Mesenchymal stem cell (in vitro differentiated cells and primary cell): ENCODE results near the gene THADA.

Experiments used
- DNase-seq: peaks from one replicate; pipeline ENCODE4 v3.0.0-alpha.2; 2013
- H2AFZ ChIP-seq: one replicate; pipeline ENCODE4 v1.6.1; 2013; ENCODE audit warnings: low read depth, mild to moderate bottlenecking, control low read depth, inconsistent platforms, low read length, moderate library complexity
- H2AK5ac ChIP-seq: 2 replicates; pipeline ENCODE4 v1.6.1; 2013; ENCODE audit warnings: low read length, moderate library complexity, mild to moderate bottlenecking, inconsistent platforms; ENCODE audit not compliant: severe bottlenecking
- H2BK120ac ChIP-seq: one replicate; pipeline ENCODE4 v1.6.1; 2013; ENCODE audit warnings: low read depth, mild to moderate bottlenecking, inconsistent platforms, low read length, moderate library complexity
- H2BK12ac ChIP-seq, 2 experiments: one replicate each; pipeline ENCODE4 v1.6.1; 2013; ENCODE audit warnings: inconsistent platforms in 2 of 2, low read length in 2 of 2, mild to moderate bottlenecking in 2 of 2, moderate library complexity in 2 of 2, control low read depth in 1 of 2
- H2BK15ac ChIP-seq: one replicate; pipeline ENCODE4 v1.6.1; 2013; ENCODE audit warnings: mild to moderate bottlenecking, low read depth, inconsistent platforms; ENCODE audit not compliant: poor library complexity, severe bottlenecking
- H2BK5ac ChIP-seq: 2 replicates; pipeline ENCODE4 v1.6.1; 2013; ENCODE audit warnings: low read depth, mild to moderate bottlenecking, low read length, control low read depth, inconsistent platforms; ENCODE audit not compliant: poor library complexity, severe bottlenecking
- H3K14ac ChIP-seq, 2 experiments: one replicate each; pipeline ENCODE4 v1.6.1; 2013; ENCODE audit warnings: inconsistent platforms in 2 of 2, low read length in 2 of 2, control low read depth in 1 of 2, mild to moderate bottlenecking in 1 of 2, moderate library complexity in 1 of 2
- H3K18ac ChIP-seq, 2 experiments: one replicate each; pipeline ENCODE4 v1.6.1; 2013; ENCODE audit warnings: inconsistent platforms in 2 of 2, low read length in 2 of 2, control low read depth in 1 of 2, low read depth in 1 of 2, mild to moderate bottlenecking in 1 of 2
- H3K23ac ChIP-seq, 2 experiments: one replicate each; pipeline ENCODE4 v1.6.1; 2013; ENCODE audit warnings: inconsistent platforms in 2 of 2, low read length in 2 of 2, mild to moderate bottlenecking in 2 of 2, moderate library complexity in 2 of 2, control low read depth in 1 of 2
- H3K27ac ChIP-seq: 2 replicates; pipeline ENCODE4 v1.5.1; 2013; ENCODE audit warnings: mild to moderate bottlenecking, moderate library complexity, low read length, control low read depth, inconsistent platforms; ENCODE audit not compliant: poor library complexity, severe bottlenecking
- H3K27me3 ChIP-seq, 2 experiments: 2 replicates each; pipeline versions ENCODE4 v1.6.1 to v1.7.0; 2013; ENCODE audit warnings: low read length in 2 of 2, mild to moderate bottlenecking in 2 of 2, moderate library complexity in 2 of 2, control low read depth in 1 of 2, inconsistent platforms in 1 of 2; ENCODE audit not compliant: control insufficient read depth in 1 of 2, insufficient read depth in 1 of 2
- H3K36me3 ChIP-seq, 2 experiments: 2 replicates each; pipeline versions ENCODE4 v1.6.1 to v1.7.0; 2013; ENCODE audit warnings: low read length in 2 of 2, control low read depth in 1 of 2, inconsistent platforms in 1 of 2, low read depth in 1 of 2, mild to moderate bottlenecking in 1 of 2; ENCODE audit not compliant: insufficient read depth in 2 of 2, control insufficient read depth in 1 of 2
- H3K4ac ChIP-seq, 2 experiments: one replicate each; pipeline ENCODE4 v1.6.1; 2013; ENCODE audit warnings: inconsistent platforms in 2 of 2, low read length in 2 of 2, mild to moderate bottlenecking in 2 of 2, moderate library complexity in 2 of 2, control low read depth in 1 of 2, low read depth in 1 of 2
- H3K4me1 ChIP-seq: 2 replicates; pipeline ENCODE4 v1.6.1; 2013; ENCODE audit warnings: low read depth, low read length, control low read depth; ENCODE audit not compliant: control insufficient read depth, insufficient read depth
- H3K4me2 ChIP-seq: 2 replicates; pipeline ENCODE4 v1.6.1; 2013; ENCODE audit warnings: low read length, mild to moderate bottlenecking, inconsistent platforms; ENCODE audit not compliant: poor library complexity, severe bottlenecking
- H3K4me3 ChIP-seq, 2 experiments: 2 replicates each; pipeline versions ENCODE4 v1.5.1 to v1.7.0; 2013; ENCODE audit warnings: low read length in 2 of 2, mild to moderate bottlenecking in 2 of 2, control low read depth in 1 of 2, low read depth in 1 of 2; ENCODE audit not compliant: insufficient read depth in 1 of 2
- H3K79me1 ChIP-seq: replicated peaks from 2 replicates; pipeline ENCODE4 v1.6.1; 2013; ENCODE audit warnings: mild to moderate bottlenecking, control low read depth, low read length, inconsistent platforms; ENCODE audit not compliant: poor library complexity, severe bottlenecking
- H3K9ac ChIP-seq: 2 replicates; pipeline ENCODE4 v1.7.0; 2013; ENCODE audit warnings: mild to moderate bottlenecking, low read length, moderate library complexity
- H3K9me3 ChIP-seq: 2 replicates; pipeline ENCODE4 v1.7.0; 2013; ENCODE audit warnings: mild to moderate bottlenecking, low read length; ENCODE audit not compliant: control insufficient read depth
- H4K8ac ChIP-seq: one replicate; pipeline ENCODE4 v1.6.1; 2013; ENCODE audit warnings: inconsistent platforms, mild to moderate bottlenecking, low read length, moderate library complexity
- H4K91ac ChIP-seq: one replicate; pipeline ENCODE4 v1.6.1; 2013; ENCODE audit warnings: mild to moderate bottlenecking, low read length, inconsistent platforms
- WGBS: methylation state at CpG from one replicate; pipeline ENCODE4 v1.1.7; 2013; ENCODE audit warnings: mixed read lengths; 5-methylcytosine and 5-hydroxymethylcytosine counted together

The THADA gene

DNA sequence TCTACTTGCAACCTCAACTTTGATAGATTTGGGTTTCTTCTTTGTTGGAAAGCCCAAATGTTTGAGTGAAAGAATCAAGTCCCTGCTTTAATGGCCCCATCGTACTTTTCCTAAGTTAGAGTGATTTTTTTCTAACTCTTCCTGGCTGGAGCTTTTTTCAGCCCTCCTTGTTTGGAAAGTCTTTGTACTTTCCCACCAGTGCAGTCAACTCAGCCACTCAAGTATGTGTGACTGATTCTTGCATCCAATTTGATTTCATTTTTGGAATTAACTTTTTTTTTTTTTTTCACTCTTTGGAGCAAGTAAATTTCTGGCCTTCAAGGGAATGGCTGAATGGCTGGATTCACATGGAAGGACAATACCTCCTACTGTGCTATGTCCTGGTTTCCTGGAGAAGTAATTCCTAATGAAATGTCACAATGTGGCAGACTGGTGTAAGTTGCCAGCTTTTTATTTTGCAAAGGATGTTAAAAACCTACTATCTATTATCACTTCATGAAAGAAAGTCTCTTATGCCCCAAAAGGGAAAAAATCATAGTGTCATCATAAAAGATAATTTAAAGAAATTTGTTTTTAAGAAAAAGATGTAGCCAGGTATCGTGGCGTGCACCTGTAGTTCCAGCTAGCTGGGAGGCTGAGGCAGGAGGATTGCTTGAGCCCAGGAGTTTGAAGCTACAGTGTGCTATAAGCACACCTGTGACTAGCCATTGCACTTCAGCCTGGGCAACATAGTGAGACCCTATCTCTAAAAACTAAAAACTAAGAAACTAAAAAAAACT lies 293.5 kb downstream of the THADA start:
- 96% methylated on average over 3 of the region's 3 CpGs for WGBS

DNA sequence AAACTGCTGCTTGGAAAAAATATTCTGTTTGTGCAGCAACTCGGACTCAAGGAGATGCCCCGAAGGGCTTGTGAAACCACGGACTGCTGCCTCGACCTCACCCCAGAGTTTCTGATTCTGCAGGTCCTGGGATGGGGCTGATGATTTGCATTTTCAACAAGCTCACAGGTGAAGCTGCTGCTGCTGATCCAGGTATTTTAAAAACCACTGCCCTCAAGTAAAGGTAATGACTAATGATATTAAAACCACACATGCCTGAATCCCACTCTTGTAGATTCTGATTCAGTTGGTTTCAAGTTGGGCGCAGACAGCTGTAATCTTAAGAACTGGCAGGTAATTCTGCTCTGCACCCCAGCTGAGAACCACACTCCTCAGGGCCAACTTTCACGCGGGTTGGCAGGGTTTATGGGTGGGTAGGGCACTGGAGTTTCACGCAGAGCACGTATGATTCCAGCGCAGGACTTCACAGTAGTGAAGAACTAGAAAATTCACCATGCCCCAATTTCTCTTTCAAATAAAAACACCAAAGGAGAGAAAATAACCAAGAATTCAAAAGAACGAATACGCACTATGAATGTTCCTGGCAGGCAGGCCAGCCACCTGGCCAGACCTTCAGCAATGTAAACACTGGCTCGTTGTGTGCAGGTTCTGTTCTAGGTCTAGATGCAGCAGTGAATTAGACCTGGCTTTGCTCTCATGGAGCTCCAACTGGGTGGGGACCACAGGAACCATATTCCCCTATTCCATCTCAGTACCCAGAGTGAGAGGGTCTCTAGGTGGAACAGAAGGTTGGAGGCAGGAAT lies 294.9 kb downstream of the THADA start:
- Histone ChIP-seq H3K9ac (no peak overlapping the region), H3K27ac (no peak overlapping the region), H2AK5ac (no peak overlapping the region), H2BK15ac (no peak overlapping the region), H3K4ac (no peak overlapping the region), H3K14ac (no peak overlapping the region), H3K79me1 (peaks cover 6% of the 10 kb centered on the region), H3K18ac (no peak overlapping the region), H2BK5ac (no peak overlapping the region), H2BK12ac (peak overlapping the region in 1 of 2 experiments; percentile 49), H4K8ac (no peak overlapping the region), H2BK120ac (no peak overlapping the region), H3K4me3 (no peak overlapping the region), H3K36me3 (no peaks in the 10 kb centered on the region), H3K9me3 (no peaks in the 10 kb centered on the region), H4K91ac (no peak overlapping the region), H3K4me2 (no peak overlapping the region), H3K23ac (no peak overlapping the region), H3K4me1 (no peaks in the 10 kb centered on the region), H2AFZ (no peak overlapping the region), H3K27me3 (no peaks in the 10 kb centered on the region)
- no peak for DNase-seq
- WGBS = 91% methylated on average over 13 of the region's 13 CpGs

More for the DNA sequence above, 293.5 kb downstream of the THADA start:
- Histone ChIP-seq H2BK5ac (no peak overlapping the region), H3K14ac (no peak overlapping the region), H3K4me2 (no peak overlapping the region), H3K4me1 (no peaks in the 10 kb centered on the region), H3K9ac (no peak overlapping the region), H3K4ac (no peak overlapping the region), H2BK15ac (no peak overlapping the region), H3K23ac (no peak overlapping the region), H3K9me3 (no peaks in the 10 kb centered on the region), H2BK120ac (no peak overlapping the region), H2AFZ (no peak overlapping the region), H4K91ac (peak overlapping the region; percentile 52), H4K8ac (no peak overlapping the region), H3K36me3 (no peaks in the 10 kb centered on the region), H2AK5ac (no peak overlapping the region), H3K18ac (no peak overlapping the region), H2BK12ac (no peak overlapping the region), H3K4me3 (no peak overlapping the region), H3K27ac (no peak overlapping the region), H3K27me3 (no peaks in the 10 kb centered on the region), H3K79me1 (peaks cover 9% of the 10 kb centered on the region)
- DNase-seq = no peak

DNA sequence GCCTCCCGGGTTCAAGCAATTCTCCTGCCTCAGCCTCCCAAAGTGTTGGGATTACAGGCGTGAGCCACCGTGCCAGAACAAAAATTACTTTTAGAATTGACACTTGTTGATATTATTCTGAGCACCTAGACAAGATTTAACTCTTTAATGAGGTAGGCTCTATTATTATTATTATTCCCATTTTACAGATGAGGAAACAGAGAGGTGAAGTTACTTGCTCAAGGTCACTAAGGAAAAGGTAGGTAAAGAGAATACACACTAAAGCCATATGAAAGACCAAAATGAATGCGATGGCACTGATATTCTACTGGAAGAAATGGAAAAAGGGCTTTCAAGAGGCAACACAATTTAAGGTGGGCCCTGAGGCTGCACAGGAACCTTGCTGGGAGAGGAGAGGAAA lies 295.6 kb downstream of the THADA start:
- Histone ChIP-seq H3K23ac (no peak overlapping the region), H3K4me3 (no peak overlapping the region), H3K27ac (no peak overlapping the region), H3K27me3 (no peaks in the 10 kb centered on the region), H4K8ac (no peak overlapping the region), H2AFZ (no peak overlapping the region), H3K36me3 (no peaks in the 10 kb centered on the region), H2BK15ac (no peak overlapping the region), H3K18ac (no peak overlapping the region), H3K4me1 (no peaks in the 10 kb centered on the region), H2BK12ac (no peak overlapping the region), H2AK5ac (no peak overlapping the region), H3K9ac (no peak overlapping the region), H3K9me3 (no peaks in the 10 kb centered on the region), H2BK5ac (no peak overlapping the region), H3K4me2 (no peak overlapping the region), H3K4ac (no peak overlapping the region), H4K91ac (no peak overlapping the region), H2BK120ac (no peak overlapping the region), H3K14ac (no peak overlapping the region), H3K79me1 (peaks cover 2% of the 10 kb centered on the region)
- WGBS = 97% methylated on average over 2 of the region's 4 CpGs
- no peak for DNase-seq

DNA sequence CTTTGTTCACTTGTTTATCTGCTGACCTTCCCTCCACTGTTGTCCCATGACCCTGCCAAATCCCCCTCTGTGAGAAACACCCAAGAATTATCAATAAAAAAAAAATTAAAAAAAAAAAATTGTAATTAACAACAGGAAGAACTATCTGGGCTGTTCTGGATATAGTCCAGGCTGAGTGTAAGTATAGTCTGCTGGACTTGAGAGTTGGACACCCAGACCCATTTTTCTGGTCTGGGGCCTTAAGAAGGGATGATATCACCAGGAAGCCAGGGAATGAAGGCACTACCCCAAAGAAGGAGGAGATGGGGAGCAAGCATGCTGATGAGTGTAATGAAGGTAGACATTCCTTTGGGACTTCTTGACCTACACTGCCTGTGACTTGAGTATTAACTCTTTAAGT lies 297.3 kb downstream of the THADA start:
- no peaks in the 10 kb centered on the region for H3K27me3 ChIP-seq
- H3K23ac ChIP-seq = no peak overlapping the region
- no peak overlapping the region for H2BK15ac ChIP-seq
- no peaks in the 10 kb centered on the region for H3K9me3 ChIP-seq
- no peak overlapping the region for H2BK5ac ChIP-seq
- no peak overlapping the region for H3K9ac ChIP-seq
- H2AK5ac ChIP-seq = no peak overlapping the region
- H3K4me3 ChIP-seq = no peak overlapping the region
- H3K18ac ChIP-seq = no peak overlapping the region
- H3K4ac ChIP-seq = no peak overlapping the region
- H2BK12ac ChIP-seq = no peak overlapping the region
- no peak overlapping the region for H2AFZ ChIP-seq
- no peak overlapping the region for H3K4me2 ChIP-seq
- no peak overlapping the region for H3K14ac ChIP-seq
- H2BK120ac ChIP-seq = no peak overlapping the region
- H3K36me3 ChIP-seq = no peaks in the 10 kb centered on the region
- peaks cover 9% of the 10 kb centered on the region for H3K4me1 ChIP-seq
- no peak overlapping the region for H4K8ac ChIP-seq
- no peak overlapping the region for H4K91ac ChIP-seq
- DNase-seq = peak; percentile 41
- H3K27ac ChIP-seq = no peak overlapping the region
- no peaks in the 10 kb centered on the region for H3K79me1 ChIP-seq
